GM18519 (cell line): ENCODE results near the gene SLC6A9.

Experiments
- ATAC-seq: cut with Tn5 transposase; IDR thresholded peaks from one replicate; pipeline ENCODE4 v1.9.1; 2021; ENCODE audit warnings: mild to moderate bottlenecking, moderate library complexity; ENCODE audit not compliant: unreplicated experiment, low FRiP score

SLC6A9 gene

DNA sequence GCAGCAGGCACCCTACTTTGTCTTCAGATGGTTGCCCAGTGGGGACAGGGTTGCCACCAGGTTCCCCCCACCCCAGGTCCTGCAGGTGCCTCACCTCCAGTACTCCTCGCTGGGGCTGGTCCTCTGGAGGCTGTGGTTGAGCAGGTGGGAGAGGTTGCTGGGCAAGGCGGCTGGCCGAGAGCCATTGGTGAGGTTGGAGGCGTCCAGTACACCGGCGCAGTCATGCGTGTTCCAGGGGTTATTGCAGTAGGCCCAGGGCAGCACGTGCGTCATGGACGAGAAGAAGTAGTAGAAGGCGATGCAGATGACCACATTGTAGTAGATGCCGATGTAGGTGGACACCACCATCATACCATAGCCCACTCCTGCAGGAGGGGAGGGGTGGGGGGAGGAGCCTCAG, 23.0 kb downstream of the SLC6A9 start:
- ATAC-seq: no peak

DNA sequence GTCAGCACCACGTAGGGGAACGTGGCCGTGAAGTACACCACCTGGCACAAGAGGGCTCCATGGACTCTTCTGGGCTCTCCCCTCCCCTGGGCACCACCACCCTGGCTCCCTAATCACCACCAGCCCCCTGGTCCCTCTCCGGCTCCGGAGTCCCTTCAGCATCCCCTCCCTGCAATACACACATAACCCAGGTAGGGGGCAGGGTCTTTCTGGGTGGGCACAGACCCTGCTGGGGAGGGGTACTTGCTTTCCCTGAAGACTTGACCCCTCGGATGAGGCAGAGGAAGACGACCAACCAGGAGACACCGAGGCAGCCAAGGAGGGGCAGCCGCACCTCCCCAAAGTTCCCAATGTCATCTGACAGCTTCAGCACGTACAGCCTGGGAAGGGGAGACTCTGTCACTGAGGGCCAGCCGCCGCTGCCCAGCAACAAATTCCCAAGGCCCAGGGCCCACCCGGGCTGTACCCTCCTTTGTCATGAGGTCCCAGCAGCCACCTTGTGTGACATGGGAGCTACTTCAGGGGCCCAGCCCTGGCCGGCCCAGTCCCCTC, 28.6 kb downstream of the SLC6A9 start:
- no peak for ATAC-seq

DNA sequence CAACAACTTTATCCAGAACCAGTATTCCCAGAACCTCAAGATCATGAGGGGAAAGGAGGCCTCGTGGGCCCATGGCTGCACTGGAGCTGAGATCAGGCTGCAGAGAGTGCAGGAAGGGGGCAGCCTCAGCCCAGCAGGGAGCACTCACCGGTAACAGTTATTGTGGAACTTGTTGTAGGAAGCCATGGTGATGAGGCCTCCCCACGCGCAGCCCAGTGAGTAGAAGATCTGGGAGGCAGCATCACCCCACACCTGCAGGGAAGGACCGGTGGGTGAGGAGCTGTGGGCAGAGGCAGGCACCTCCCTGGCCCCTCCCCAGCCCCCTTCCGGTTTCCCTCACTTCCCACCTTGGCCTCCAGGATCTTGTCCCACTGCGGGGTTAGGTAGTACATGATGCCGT, 29.1 kb downstream of the SLC6A9 start:
- no peak for ATAC-seq

DNA sequence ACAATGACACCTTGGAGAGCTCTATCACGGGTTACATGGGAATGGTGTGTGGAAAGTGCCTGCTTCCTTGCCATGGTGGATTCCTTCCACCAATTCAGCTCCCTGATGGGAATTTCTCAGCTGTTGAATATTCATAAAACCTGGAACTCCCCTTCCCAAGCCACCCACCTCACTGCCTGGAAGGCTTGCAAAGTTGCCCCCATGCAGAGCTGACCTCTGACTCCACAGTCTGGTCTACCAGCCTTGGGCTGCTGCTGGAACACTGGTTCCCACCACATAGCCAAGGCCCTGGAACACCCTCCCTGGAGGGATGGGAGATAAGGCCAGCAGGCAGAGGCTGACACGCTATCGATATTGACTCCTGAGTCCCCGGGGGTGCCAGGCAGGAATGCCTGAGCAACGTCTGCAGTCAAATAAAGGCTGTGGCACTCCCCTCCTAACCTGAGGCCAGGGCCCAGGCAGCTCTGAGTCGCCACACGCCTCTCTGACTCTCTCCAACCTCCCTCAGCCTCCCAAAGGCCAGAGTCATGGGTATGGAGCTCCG, 31.1 kb downstream of the SLC6A9 start:
- no peak for ATAC-seq

DNA sequence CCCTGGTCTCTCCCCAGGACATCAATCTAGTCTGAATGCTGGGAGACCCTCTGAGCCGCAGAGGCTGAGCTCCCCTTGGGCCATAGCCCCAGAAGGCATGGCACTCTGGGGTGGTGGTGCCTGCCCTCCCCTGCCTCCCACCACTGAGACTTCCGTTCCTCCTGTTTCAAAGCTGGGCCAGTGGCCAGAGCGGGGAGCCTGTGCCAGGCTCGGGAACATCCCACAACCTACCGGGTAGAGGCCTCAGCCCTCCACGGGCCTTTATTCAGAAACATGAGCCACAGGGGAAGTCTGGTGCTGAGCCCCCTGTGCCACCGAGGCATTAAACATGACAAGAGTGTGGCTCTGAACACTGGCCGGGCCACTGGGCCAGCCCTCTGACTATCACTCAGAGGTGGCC, 31.8 kb downstream of the SLC6A9 start:
- no peak for ATAC-seq

DNA sequence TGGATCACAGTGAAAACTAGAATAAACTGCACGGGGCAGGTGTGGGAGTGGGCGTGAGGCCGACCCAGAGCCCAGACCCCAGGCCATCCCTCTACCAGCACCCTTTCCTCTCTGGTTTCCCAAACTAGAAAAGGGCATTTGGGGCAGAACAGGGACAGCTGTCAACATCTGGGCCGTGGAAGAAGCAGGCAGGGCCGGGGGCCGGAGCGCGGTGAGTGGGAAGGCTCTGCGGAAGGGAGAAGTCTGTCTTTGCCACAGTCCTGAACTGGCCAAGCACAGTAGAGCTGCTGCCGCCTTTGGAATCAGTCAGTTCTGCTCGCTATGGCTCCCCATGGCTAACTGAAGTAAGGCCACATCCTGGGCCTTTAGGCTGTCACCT, 33.3 kb downstream of the SLC6A9 start:
- ATAC-seq: no peak

DNA sequence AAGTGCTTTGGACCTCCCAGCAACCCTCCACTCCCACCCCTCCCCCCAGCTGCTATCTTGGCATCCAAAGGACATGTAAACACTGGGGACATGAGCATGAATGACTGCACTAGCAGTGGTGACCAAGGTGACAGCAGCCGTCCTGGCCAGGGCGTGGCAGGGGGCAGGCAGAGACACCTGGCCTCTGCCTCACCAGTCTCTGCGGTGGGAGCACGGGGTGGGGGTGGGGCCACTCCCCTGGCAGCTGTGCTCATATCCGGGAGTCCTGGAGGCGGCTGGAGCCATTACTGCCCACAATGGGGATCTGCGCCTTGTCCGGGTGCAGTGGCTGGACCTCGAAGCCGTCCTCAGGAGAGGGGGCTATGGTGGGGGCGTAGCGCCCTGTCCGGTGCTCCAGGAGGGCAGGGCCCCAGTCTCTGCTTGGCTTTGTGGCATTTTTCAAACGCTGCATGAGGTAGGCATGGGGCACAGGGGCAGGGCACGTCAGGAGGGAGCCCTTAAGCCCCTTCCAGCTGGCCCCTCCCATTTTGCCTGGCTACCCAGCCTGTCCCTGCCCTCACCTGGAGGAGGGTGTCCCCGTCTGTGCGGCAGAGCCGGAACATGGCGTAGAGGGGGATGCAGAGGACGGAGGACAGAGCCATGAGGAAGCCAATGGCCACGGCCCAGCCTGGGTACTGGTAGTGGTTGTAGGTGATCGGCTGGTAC, 33.8 kb downstream of the SLC6A9 start:
- no peak for ATAC-seq

DNA sequence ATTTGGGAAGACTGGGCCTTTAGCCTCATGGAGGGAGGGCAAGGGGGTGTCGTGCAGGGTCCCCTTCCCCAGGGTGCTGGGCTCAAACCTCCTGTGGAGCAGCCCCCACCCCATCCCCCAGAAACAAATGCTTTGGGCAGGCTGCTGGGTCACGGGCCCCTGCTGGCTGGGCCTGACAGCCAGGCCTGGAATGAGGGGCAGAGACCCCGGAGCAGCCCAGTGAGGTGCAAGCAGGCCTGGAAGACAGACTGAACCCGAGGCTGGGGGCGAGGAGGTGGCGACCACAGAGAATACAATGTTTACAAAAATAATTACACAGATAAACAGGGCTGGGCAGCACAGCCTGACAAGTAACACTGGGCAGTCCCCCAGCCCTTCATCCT, 34.5 kb downstream of the SLC6A9 start:
- no peak for ATAC-seq

DNA sequence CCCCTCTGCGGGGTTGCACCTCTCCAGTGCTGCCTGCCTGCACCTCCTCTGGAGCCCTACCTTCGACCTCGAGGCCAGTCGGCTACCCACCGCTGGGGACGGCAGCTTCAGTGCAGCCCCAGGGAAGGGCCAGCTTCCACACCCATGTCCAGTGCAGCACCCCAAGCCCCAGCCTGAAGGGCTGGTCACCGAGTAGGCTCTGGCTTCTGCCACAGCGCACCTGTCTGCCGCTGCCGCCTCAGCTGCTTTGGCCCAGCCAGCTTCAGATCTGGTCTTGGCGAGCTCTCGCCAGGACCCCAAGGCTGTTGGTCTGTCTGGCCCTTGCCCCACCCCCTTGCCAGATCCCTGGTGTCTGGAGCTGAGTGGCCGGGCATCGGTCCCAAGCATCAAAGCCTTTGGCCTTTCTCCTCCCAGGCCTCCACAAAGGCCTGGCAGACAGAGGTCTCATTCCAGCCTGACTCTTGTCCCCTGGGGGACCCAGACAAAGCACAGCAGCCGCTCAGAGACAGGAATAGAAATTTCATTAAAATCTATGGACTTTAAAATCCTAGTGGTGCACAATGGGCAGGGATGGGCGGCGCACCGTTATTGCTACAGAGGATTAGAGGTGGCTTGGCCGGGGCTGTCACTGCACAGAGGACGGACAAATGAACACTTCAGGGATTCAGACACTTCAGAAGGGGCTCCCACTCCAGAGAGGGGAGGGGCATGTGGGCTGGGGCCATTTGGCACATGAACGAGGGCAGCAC, 35.1 kb downstream of the SLC6A9 start:
- ATAC-seq: no peak

DNA sequence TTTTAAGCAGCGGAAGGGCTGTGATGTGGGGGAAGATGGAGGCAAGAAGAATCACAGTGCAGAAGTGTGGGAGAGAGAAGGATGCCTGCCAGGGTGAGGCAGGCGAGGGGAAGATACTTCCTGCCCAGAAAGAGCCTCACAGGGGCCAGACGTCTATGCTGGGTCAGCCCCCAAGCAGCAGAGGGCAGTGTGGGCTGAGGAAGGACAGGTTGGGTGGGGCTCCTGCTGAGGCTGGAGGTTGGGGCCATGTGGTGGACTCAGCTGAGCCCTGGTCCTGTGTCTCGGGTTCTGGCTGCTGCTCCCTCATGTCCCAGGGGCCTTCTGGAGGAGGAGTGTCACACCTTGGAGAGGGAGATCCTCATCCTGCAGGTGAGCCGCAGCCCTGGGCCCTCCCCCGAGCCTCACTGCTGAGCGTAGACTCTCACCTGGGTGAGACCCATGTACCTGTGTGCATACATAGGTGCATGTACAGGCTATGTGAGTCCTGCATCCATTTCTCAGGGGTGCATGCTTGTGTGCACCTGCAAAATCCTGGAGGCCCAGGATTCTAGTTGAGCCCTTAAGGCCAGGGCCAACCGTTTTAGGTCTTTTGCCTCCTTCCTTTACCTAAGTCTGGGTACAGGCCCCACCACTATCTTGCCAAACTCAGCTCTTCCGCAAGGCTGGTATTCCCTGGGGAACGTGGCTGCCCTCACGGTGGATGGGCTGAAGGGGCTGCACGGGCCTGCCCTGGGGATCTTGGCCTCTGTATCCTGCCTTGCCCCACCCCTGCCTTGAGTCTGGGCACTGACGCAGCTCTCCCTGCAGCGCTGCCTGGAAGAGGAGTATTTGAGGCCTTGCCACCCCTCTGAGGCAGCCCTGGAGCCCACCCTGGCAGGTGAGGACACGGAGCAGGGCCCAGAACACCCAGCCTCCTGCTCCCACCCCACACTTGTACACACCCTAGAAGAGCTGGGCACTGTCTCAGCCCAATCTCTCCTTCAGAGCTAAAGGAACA, 36.2 kb downstream of the SLC6A9 start:
- ATAC-seq: no peak

DNA sequence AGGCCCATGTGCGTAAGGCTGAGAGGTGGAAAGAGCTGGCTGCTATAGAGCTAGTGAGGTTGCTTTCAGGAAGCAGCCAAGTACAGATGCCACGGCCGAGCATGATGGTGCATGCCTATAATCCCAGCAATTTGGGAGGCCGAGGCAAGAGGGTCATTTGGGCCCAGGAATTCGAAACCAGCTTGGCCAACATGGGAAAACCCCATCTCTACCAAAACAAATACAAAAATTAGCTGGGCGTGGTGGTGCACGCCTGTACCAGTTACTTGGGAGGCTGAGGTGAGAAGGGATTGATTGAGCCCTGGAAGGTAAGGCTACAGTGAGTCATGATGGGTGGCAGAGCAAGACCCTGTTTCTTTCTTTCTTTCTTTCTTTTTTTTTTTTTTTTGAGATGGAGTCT, 37.2 kb downstream of the SLC6A9 start:
- ATAC-seq: no peak

DNA sequence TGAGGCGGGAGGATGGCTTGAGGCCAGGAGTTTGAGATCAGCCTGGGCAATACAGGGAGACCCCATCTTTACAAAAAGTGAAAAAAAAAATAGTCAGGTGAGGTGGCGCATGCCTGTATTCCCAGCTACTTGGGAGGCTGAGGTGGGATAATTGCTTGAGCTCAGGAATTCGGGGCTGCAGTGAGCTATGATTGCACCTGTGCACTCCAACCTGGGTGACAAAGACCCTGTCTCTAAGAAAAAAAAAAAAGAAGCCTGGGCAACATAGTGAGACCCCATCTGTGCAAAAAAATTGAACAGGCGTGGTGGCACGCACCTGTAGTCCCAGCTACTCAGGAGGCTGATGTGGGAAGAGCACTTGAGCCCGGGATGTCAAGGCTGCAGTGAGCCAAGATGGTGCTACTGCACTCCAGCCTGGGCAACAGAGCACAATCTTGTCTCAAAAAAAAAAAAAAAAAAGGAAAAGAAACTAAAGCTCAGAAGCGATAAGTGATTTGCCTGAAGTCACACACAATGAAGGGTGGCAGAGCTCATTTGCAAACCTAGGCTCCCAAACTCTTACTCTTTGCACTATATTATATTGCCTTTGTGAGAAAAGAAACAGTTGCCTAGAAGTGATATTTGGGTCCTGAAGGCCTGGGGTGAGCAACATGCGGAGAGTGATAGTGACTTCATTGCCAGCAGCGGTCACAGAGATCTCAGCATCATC, 37.9 kb downstream of the SLC6A9 start:
- ATAC-seq: no peak

DNA sequence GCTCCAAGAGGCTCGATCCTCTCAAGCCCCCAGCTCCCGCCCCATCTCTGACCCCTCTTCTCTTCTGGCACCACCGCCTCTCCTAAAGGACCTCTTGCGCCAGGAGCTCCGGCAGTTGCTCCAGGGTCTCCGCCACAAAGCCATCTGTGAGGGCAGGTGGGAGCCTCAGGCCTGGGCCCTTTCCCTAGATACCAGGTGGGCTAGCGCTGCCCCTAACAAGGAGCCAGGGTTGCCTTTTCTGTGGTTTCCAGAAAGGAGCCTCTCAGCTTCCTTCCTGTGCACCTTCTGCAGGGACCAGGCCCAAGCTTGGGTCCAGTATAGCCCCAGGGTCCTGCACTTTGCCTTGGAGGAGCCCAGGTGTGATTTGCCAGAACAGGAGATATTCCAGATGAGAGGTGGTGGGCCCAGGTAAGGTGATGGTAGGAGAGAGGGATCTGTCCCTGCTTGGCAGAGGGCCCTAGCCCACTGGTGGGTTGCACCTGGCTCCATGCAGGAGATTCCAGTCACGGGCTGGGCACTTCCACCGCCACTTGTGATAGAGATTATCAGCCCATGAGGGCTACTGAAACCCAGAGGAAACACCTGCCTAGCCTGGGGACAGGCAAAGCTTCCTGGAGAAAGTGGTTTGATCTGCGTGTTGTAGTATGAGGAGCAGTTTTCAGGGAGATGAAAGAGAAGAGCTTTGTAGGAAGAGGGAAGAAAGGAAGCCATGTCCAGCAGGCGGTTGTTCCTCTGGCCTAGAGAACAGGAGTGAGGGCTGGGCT, 38.8 kb downstream of the SLC6A9 start:
- ATAC-seq: no peak

DNA sequence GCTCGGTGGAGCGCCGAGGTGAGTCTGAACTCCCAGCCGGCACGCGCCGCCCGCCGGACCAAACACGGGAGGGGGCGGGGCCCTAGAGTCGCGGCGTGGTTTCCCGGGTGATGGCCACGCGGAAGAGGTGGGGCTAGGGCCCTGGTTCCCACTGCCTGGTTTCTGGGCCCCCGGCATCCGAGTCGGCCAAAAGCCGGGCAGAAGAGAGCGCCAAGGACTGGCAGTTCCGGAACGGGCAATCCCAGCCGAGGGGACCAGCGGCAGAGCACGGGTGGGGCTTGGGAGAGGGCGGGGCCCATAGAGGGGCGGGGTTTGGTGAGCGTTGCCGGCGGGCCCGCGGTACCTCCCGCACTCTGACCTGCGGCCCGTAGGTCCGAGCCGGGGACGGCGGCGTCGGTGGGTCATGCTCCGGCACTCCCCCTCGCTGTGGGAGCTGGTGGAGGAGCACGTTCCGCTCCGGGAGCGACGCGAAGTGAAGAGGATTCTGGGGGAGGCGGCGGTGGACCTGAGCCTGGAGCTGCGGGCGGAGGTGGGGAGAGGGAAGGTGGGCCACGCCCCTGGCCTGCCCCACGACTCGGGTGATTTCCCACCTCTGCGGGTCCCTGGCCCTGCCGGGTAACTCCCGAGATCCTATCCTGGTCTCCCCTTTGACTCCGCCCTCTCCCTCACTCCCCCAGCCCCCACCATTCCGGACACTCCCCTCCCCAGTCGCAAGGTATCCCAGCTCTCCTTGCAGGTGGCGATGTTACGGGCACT, 39.6 kb downstream of the SLC6A9 start, which contains the start of gene CCDC24:
Gene CCDC24 (plus strand): TSS at position 124 of the 756 bp plus-strand sequence. CDS start 280 bp downstream, at position 404.
- ATAC-seq: no peak

DNA sequence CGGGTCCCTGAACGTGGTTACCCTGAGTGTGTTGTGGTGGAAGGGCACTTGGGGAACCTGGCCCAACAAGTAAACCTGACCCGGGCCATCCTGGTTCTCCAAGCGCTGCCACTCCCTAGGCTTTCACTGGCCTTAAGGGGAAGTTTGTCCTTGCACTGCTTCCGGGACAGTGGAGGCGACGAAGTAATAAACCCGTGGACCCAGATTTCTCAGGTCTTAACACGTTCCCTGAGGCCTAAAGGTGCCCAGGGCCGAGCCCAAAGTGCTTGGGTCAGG, 40.1 kb downstream of the SLC6A9 start:
- no peak for ATAC-seq

DNA sequence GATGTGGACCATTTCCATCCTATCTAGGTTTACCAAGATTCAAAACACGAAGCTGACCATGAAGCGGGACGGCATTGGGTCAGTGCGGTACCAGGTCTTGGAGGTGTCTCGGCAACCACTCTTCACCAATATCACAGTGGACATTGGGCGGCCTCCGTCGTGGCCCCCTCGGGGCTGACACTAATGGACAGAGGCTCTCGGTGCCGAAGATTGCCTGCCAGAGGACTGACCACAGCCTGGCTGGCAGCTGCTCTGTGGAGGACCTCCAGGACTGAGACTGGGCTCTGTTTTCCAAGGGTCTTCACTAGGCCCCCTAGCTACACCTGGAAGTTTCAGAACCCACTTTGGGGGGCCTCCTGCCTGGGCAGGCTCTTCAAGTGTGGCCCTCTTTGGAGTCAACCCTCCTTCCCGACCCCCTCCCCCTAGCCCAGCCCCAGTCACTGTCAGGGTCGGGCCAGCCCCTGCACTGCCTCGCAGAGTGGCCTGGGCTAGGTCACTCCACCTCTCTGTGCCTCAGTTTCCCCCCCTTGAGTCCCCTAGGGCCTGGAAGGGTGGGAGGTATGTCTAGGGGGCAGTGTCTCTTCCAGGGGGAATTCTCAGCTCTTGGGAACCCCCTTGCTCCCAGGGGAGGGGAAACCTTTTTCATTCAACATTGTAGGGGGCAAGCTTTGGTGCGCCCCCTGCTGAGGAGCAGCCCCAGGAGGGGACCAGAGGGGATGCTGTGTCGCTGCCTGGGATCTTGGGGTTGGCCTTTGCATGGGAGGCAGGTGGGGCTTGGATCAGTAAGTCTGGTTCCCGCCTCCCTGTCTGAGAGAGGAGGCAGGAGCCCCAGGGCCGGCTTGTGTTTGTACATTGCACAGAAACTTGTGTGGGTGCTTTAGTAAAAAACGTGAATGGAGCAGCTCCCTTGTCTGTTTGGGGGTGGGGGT, 40.7 kb downstream of the SLC6A9 start:
- ATAC-seq: no peak

DNA sequence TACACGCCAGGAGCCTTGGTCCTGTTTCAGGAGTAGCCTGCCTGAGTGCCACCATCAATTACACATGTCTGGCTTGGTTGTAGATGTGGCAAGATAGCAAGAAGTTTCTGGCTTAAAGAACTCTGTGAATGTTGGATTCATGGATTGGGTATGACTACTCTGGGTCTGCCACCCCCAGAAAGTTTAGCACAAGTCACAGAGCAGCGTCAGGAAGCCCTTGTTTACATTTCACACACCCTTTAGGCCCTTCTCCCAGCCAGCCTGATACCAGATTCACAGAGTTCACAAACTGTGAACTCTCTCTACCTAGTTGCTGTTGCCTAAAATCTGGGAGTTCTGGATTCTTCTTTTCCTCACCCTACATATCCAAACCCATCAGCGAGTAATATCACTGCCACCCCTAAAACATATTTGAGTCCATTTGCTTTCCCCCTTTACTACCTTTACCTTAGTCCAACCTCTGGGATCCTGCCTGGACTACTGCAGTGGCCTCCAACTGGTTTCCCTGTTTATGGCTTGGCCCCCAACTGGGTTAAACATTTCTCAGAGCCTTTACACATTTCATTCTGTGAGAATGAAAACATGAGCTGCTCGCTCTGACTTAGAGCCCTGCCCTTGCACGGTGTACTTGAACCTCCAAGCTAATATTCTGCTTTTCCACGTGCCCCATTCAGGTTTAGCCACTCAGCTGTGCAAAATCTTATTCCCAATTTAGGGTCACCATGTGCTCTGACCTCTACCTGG, 43.9 kb downstream of the SLC6A9 start:
- ATAC-seq: no peak
